Measurements from ENCODE around the gene NSMF.

- no peak for TF ChIP-seq CTCF (IDR thresholded peaks at IDR 0.05)
- TF ChIP-seq ZFX (IDR thresholded peaks at IDR 0.05; ENCODE audit: borderline replicate concordance): no peak
Measured at GRCh38 chr9:137427454-137428310, 31.5 kb downstream of the NSMF start.

All from 22Rv1 (cell line).